ENCODE data around the gene MSMB.
"Not testable (repeated sequence)": the region's sequence is repeated elsewhere in the genome, so short reads cannot be mapped to it uniquely, and the experiment has no call there.

The MSMB gene, protein sequence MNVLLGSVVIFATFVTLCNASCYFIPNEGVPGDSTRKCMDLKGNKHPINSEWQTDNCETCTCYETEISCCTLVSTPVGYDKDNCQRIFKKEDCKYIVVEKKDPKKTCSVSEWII

DNA sequence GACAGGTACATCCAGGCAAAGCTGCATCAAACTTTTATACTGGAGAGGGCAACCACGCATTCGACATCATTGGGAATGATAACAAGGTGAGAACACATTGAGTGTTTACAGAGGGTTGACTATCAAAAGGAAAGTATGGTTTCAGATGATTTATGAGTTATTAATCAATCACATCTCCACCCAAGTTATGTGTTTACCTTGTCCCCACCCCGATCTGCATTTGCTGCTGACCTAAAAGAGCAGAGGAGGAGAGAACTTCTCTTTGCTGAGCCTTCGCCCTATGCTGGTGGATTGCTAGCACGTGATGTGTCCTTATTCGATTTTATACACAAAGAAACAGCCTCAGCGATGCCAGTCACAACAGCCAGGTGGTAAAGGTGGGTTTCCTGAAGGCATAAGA lies at the start of gene MSMB:
Gene MSMB, minus strand, starts transcription at position 9 of the 400 bp plus-strand sequence. CDS start 32 bp downstream, outside the sequence.
- no peak for DNase-seq (ENCODE audit: low spot score)

DNA sequence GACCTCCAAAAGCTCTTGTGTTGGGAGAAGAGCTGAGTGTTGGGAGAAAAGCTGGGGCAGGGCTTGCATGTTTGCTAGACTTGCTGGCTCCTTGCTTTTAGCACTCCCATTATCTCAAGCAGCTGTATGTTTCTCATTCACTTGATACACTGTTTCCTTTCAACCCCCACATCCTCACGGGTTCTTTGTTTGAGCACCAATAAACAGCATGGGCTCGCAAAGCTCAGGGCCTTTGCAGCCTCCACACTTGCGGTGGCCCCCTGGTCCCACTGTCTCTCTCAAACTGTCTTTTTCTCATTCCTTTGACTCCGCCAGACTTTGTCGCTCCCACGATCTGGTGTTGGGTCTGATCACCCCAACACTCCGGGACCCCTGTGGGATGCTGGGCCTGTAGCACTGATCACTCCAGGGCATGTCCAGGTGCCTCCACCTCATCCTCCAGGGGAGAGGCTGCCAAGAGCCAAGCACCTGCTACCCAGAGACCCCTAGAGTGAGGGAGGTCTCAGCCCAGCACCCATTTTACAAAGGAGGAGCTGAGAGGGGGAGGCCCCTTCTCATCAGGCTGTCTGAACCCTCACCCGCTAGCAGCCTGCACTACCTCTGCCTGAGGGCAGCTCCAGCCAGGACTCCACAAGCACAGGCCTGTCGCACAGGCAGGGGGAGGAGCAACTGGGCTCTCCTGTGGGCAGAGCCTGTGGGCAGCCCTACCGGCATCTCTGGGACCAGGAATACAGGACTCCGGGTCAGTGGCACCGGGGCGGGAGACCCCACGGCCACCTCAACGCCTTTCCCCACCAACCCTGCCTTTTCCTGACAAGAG lies 49.1 kb upstream of the MSMB start:
- DNase-seq (ENCODE audit: low spot score): no peak

DNA sequence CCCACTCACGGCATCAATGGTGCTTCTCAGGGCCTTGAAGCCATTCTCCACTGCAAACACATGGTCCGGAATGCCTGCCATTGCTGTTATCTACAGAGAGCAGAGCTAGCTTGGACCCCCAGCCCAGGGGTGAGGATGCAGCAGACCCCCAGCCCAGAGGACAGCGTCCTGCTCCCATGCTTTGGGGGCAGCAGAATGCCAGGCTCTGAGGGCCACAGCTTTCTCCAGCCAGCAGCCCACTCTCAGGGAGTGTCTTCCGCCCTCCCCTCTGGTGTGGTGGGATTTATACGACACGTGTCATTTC lies 48.1 kb upstream of the MSMB start:
- no peak for DNase-seq (ENCODE audit: low spot score)

DNA sequence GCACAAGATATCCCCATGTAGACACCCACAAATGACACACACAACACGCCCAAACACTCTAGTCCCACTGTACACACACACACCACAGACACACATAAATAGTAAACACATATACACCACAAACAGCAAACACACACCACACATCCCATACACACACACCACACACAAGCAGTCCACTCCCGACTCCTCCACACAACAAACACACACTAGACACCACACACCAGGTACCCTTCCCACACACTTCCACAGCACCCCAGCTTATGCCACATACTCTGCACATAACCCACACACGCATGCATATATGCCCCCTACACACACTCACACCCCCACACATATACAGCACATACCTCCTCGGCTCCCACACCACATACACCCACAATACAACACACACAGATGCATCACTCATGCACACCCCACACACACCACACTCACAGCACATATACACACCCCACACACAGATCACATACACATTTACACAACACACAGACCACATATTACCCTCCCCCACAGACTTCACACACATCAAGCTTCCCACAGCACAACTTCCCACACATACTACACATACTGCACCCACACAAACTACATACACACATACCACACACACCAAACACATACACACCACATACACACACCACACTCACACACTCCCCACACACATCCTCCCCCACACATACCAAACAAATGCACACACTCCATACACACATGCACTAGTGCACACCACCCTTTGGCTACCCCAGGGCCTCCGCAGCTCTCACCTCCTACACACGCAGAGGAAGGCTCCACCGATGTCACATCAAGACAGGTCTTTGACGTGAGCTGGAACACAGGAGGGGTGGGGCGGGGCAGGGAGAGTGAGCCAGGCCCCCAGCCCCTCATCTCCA lies 47.5 kb upstream of the MSMB start:
- DNase-seq (ENCODE audit: low spot score): peak; percentile 8

DNA sequence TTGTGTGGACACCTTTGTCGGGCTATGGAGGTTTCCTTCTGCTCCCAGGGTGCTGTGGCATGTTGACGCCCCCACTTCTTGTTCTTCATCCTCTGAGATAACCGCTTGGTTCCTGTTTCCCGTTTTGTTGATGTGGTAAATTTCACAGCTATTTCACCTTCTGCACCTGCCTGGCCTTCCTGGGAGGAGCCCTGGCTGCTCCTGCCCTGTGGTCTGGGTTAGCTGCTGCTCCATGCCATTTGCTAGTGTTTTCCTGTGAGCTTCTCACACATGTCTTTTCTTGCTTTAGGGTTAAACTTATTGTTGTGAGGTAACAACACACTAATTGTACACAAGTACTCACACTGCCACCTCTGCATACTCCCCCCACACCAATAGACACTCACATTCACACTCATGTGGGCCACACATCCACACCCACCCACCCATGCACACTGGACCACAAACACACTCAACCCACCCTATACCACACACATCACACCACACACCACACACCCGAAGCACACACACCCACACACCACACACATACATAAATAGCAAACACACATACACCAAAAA lies 46.5 kb upstream of the MSMB start:
- peak; percentile 48 for DNase-seq (ENCODE audit: low spot score)

DNA sequence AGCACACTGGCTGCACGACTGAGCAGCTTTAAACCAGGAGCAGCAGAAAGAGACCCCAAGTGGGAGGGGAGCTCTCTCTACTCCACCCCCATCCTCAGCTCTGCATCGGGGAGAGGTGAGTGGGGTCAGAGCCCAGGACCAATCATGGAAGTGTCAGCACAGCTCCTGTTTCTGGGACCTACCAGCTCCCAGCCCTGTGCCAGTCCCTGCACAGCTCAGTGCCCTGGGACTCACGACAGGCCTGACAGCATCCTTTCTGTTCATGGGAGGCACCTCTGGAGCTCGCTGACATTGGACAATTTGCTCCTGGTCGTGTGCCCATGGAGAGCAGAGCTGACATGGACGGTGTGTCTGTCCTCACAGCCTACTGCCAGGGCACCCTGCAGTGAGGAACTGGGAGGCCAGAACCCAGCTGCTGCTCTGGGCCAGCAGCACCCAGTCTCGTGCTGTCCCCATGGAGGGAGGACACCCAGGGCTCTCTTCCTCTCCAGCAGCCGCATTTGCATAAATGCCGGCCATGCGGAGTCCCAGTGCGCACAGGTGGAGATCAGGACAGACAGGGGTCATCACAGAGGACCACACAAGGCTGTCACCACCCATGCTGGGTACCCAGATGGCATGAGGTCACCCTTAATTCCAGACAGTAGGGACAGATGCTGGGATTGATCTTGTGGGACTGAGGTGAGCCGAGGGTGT lies 45.9 kb upstream of the MSMB start:
- no peak for DNase-seq (ENCODE audit: low spot score)

DNA sequence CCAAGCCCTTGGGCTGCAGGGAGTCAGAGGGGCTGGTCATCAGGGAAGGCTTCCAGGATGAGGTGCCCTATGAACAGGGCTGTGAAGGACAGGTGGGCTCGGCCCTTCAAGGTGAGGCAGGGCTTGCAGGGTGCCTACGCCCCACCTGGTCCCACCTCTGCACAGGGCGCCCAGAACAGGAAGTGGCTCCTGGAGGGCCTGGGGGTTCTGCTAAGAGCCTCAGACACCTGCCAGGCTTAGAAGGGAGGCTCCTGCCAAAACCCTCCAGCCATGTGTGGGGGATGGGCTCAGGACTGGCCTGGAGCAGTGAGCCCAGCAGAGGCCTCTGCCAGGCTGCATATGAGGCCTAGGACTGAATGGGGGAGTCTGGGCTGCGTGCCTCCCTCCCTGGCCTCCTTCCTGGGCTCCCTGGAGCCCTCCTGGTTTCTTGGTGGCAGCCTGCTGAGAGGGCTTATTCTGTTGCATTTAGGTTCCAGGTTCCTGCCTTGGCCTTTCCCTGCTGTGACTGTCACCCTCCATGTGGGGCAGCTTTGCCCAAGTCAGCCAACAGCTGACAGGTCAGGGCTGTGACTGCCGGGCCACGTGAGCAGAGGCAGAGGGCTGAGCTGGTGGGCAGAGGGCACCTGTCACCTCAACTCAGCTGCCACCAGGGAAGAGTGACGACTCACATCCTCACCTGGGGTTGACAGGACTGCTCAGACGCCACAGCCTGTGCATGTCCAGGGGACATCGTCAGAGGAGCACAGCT lies 45.2 kb upstream of the MSMB start:
- DNase-seq (ENCODE audit: low spot score): peak; percentile 36

DNA sequence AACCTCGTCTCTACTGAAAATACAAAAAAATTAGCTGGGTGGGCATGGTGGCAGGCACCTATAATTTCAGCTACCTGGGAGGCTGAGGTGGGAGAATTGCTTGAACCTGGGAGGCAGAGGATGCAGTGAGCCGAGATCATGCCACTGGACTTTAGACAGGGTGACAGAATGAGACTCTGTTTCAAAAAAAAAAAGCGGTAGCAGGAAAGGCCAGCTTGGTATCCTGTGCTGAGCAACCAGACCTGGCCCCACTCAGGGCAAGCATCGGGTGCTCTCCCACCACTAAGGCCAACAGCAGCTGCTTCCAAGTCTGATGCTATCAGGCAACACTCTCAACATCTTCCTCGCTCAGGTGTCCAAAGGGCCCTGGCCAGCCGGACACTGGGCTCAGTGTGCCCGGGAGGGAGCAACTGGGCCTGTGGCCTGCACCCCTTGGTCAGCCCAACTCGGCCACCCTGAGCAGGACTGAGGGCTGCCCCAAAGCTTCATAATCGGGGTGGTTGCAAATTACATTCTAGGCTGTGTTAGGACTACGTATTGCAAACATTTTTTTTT lies 44.3 kb upstream of the MSMB start:
- DNase-seq (ENCODE audit: low spot score): no peak

DNA sequence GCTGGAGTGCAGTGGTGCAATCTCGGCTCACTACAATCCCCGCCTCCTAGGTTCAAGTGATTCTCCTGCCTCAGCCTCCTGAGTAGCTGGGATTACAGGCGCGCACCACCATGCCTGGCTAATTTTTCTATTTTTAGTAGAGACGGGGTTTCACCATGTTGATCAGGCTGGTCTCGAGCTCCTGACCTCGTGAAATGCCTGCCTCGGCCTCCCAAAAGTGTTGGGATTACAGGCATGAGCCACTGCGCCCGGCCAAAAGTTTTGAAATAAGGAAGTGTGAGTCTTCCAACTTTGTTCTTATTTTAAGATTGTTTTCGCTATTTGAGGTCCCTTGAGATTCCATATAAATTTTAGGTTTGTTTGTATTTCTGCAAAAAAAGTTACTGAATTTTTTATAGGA lies 41.3 kb upstream of the MSMB start:
- DNase-seq (ENCODE audit: low spot score): not testable (repeated sequence)

DNA sequence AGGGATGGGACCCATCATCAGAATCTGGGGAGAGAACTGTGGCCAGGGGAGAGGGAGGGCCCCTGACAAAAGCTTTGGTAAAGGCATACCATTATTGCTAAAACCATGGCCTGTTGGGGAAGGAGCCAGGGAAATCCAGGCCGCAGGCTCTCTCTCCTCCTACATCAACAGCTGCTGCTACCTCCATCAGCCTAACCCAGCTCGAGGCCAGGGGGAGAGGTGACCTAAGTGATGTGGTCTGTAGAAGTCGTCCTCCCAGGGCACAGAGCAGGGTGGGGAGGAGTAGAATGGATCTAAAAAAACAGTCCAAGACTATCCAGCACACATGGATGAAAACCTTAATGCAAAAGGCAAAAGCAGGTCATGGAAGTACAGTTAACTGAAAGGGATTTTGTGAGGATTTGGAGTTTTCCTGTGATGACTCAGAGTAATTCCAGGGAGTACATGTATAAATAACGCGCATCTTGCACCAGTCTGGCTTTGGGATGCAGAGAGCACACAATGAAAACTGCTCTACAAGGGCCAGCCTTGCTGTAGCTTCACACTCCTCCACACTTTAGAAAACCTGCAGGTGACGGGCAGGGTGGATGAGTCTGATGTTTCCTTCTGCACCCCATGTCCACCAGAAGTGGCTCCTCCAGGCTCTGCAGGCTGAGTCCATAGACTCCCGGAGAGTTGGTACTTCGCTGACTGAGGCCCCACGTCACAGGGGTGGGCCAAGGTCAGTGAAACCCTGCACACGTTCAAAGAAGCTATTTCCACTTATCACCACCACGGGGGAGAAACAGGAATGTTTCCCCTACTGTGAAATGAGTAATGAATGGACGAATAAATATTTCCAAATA lies 38.5 kb upstream of the MSMB start:
- no peak for DNase-seq (ENCODE audit: low spot score)

DNA sequence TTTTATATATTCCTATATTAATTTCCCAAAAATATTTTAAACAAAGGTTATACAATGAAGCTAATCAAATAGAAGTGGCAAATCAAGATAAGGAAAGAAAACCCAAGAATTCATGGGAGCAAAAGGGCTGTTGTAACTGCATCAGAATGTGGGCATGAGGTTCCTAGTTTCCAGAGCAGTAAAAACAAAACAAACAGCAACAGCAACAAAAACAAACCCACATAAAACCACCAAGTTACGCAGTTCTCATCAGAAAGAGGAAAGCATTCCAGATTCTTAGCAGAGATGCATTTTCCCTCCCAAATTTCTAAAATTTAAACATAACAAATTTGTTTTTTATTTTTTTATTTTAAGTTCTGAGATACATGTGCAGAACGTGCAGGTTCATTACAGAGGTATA lies 34.8 kb upstream of the MSMB start:
- DNase-seq (ENCODE audit: low spot score): no peak

DNA sequence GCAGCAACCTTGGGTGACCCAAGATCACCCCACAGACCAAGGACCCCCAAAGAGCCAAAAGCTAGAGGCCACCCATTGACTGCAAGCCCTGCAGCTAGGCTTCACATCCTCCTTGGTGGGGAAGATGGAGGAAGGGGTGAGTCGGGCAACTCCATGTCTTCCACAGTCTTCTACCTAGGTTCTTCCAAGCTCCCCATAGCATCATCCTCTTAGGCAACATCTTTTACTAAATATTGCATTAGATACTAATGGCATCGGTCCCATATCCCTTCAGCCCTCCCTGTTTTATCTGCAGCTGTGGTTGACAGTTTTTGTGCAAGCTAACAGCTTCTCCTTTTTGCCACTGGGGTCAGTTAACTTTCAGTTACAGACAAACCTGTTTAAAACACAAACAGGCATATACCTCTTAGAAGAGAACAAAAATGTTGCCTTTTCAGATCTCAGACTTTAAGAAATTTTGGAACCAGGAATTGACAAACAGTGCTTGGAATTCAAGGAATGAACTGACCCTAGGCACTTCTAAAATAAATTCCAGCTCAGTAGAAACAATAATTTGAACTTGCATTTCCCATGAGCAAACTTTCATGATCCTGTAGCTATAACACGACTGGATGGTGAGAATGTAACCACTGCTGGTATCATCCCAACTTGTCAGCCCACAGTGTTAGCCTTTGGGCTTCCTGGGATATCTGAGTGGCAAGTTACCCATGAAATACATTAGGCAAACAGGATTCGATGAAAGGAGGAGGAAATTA lies 33.9 kb upstream of the MSMB start:
- no peak for DNase-seq (ENCODE audit: low spot score)

DNA sequence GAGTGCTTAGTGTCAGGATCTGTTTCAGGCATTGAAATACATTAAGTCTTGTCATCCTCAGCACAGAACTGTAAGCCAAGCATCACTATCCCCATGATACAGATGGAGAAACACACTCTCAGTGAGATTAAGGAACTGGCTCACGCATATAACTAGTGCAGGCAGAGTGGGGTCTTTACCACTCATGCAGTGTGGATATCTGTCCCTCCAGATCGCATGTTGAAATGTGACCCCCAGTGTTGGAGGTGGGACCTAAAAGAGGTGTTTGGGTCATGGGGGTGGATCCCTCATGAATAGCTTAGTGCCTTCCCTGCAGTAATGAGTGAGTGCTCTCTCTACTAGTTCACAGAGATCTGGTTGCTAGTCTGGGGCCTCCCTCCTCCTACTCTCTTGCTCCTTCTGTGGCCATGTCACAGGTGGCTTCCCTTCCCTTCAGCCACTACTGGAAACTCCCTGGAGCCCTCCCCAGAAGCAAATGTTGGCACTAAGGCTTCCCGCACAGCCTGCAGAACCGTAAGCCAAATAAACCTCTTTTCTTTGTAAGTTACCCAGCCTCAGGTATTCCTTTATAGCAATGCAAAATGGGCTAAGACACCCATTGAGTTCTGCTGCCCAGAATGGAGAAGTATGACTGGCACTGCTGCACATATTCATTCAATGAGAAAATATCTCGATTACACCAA lies 31.8 kb upstream of the MSMB start:
- no peak for DNase-seq (ENCODE audit: low spot score)

DNA sequence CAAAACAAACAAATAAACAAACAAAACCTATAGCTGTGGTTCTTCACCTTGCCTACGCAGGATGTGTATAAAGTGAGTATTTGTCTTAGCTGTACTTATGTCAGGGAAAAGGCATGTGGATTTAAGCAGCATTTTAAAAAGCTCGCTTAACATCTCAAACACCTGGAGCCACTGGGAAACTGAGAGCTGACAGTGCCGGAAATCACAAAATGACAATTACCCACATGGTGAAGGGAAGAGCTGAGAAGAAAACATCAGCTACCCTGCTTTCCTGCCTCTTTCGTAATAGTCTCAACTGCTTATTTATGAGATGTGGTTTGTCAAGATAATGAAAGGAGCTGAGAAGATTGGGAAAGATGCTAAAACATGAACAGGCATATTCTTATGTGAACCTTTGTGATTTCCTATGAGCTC lies 31.1 kb upstream of the MSMB start:
- no peak for DNase-seq (ENCODE audit: low spot score)

DNA sequence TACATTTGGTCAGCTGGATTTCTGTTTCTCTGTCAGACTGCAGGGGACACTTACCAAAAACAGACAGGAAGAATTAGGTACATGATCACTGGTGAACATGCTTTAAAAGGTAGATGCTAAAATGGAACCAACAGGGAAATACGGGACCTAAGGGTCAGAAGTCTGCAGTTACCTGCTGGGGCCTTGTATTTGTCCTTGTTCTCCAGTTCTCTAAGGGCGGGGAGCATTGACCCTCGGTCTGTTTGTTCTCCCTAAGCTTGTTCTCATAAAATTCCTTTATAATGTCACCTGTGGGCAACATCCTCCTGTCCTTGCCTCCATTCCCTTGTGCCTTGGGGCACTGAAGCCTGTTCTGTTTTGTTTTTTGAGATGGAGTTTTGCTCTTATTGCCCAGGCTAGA lies 29.8 kb upstream of the MSMB start:
- no peak for DNase-seq (ENCODE audit: low spot score)

DNA sequence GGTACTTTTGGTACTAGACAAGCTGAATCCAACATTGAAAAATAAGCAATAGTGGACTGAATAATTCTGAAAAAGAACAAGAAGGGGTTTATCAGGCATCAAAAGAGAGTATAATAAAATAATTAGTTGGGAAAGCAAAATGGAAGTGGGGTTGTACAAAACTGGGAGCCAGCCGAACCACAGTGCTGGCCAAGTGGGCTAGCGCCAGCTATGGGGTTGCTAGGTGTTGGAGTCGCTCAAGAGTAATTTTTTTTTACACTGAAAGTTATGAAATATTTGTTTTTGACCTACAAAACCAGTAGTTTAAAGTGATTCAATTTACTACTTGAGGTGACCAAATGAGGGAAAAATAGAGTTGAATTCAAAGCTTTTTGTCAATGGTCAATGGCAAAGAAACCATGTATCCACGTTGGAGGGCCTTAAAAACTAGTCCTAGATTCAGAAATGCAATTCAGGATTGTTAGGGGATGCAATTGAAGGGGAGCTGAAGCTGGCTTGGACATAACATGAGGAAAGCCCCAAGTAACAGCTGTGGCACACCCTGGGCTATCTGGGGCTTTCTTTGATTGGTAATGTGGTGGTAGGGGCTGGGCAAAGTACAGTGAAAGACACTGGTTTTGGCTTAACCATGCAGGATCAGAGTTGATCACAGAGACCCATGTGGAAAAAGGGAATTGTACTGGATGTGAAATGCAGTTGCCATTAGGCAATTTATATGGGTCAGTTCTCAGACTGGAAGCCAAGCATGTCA lies 28.3 kb upstream of the MSMB start:
- DNase-seq (ENCODE audit: low spot score): no peak

DNA sequence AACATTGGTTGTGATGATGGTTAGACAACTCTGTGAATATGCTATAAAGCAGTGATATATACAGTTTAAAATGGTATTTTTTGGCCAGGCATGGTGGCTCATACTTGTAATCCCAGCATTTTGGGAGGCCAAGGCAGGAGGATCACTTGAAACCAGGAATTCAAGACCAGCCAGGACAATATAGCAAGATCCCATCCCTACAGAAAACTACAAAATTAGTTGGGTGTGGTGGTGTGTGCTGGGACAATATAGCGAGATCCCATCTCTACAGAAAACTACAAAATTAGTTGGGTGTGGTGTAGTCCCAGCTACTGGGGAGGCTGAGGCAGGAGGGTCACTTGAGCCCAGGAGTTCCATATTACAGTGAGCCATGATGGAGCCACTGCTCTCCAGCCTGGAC lies 27.5 kb upstream of the MSMB start:
- DNase-seq (ENCODE audit: low spot score): no peak

DNA sequence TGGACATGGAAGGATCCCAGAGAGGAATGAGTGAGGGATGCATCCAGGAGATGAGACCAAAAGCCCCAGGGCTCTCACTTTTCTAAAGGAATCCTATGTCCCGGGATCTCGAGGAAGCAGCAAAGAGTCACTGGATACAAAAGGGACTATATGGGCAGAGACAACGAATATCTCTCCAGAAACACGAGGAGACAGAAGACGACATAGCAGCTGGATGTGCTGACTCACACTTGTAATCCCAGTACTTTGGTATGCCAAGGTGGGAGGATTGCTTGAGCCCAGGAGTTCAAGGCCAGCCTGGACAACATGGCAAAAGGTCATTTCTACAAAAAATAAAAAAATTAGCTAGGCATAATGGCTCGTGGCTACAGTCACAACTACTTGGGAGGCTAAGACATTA lies 24.7 kb upstream of the MSMB start:
- no peak for DNase-seq (ENCODE audit: low spot score)

Data from CD4-positive, alpha-beta T cell treated with Interleukin-15 for 4 hours (primary cell).